ENCODE measurements around the gene CHI3L2.

The CHI3L2 gene, protein sequence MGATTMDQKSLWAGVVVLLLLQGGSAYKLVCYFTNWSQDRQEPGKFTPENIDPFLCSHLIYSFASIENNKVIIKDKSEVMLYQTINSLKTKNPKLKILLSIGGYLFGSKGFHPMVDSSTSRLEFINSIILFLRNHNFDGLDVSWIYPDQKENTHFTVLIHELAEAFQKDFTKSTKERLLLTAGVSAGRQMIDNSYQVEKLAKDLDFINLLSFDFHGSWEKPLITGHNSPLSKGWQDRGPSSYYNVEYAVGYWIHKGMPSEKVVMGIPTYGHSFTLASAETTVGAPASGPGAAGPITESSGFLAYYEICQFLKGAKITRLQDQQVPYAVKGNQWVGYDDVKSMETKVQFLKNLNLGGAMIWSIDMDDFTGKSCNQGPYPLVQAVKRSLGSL

DNA sequence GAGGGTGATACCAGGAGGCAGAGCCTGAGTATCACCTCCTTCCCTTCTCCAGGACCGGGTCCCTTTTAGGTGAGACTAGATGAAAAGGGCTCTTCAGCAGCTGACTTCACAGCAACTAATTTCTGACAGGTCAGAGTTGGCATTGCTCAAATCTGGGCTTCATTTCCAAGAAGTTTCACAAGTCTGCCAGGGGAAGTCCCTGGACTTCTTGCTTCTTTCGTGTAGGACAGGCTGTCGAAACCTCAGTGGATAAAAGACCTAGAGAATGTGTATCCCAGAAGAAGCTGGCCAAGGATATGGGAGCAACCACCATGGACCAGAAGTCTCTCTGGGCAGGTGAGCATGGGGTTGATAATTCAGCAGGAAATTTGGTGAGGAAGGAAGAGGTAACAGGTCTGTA, at the start of gene CHI3L2:
CHI3L2 (plus strand) TSS at position 280 of the 400 bp plus-strand sequence; CDS start at position 297, 17 bp downstream.
- DNase-seq = no peak

DNA sequence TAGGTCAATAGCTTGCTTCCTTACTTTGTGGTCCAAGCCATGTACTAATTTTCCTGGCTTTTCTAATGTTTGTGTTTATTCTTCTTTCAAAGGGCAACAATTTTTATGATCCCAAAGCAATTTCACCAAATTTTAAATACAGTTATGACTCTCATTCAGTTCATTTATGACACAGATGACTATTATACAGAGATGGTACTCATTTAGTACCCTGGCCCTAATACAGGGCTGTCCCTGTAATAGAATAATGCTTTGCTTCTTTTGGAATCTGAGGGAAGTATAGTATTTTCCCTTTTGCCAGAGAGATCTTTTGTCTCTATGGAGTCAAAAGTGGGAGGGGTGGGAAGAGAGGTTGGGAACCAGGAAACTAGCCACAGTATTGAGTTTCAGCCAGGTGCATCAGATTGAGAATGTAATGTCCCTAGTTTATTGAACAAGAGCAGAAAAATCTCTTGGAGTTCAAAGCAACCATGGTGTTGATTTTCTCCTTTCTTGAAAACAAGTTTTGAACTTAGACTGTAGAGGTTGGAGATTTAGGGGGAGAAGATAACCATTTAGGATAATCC, 47.5 kb upstream of the CHI3L2 start:
- DNase-seq = no peak

DNA sequence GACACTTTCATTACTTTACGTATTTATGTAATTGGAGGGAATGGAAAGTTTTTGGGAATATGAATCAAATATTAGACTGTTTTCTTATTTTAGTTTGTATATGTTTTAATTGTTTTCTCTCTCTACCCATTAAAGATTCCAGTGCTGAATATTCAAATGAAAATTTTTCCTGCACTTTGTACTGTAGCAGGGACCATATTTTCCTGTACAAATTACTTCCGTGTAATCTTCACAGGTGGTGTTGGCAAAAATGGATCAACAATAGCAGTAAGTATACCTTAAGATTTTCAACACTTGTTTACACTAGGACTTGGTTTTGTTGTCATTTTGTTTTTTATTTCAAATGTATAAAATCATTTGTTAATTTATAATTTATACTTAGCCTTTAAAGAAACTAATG, 45.5 kb upstream of the CHI3L2 start:
- DNase-seq = no peak

DNA sequence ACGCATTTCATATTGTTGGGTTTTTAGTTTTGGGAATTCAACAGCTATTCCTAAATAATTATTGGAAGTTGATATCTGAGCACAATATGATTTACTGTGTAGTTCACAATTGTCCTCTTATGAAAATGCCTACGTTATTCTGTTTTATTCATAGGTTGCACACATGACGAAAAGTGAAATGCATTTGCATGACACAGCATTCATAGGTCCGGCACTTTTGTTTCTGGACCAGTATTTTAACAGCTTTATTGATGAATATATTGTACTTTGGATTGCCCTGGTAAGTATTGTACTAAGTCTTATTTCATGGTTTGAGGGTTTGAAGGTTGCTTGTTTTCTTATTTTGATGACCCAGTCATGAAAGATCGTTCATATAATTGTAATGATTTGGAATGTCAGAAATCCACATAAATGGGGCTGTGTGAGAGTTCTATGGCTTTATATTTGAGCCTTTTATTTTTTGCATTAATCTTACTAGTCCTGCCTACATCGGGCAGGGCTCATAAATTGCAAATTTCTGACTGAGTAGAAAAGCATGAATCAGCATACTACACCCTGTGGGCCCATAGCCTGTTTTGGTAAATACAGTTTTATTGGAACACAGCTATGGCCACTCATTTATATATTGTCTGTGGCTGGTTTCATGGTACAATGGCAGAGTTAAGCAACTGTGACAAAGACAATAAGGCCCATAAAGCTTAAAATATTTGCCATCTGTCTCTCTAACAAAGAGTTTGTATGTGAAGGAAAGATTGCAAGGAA, 44.0 kb upstream of the CHI3L2 start:
- DNase-seq = no peak

DNA sequence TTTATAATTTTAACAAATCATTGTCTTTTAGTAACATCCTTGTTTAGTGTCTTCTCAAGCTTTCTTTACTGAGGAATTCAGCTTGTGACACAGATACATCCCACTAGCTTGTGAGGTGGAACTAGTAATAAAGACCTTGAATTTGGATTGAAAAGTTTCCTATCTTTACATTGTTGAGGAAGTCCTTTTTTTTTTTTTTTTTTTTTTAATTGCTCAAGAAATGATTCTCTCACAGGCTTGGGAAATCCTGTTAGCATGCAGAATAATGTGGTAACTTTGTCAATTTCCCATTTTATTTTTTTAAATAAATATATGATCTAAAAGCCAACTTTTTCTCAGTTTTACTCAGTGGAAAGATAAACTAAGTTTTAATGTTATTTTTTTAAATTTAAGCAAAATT, 42.9 kb upstream of the CHI3L2 start:
- DNase-seq = no peak

DNA sequence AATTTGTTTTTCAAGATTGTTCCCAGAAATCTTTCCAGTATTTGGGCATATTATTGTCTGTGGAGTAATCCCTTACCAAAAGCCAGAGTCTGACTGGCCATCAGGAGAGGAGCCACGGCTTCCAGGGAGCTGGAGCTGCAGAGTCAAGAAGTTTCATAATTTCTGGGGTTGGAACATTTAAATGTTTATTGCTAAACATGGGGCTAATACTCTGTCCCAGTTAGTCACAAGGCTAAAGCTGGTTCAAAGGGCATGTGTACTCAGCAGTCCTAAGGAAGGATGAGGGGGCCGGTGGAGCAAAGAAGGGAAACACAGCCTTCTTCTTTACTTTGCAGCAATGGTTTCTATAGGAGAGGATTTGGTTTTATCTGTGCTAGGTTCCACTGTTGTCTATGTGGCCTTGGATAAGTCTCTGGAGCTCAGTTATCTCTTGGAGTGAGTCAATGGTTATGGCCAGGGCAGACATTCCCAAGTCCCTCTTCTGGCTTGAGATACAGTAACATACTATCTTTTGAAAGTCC, 36.5 kb upstream of the CHI3L2 start:
- no peak for DNase-seq

DNA sequence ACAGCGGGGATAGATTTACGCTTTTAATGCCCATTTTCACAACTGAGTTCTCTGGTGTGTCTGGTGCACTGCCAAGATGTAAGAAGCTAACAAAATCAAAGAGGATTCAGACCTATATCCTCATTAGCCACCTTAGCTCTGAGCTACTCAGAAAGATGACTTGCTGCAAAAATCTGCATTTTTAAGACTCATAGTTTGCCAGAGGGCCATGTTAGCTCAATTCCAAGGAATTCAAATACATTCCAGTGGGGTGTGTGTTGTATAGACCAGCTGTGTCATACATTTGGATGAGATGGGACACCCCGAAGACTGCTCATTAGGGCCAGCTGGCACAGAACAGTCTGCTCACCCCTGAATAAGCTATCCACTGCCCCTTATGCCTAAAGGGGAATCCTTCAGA, 36.0 kb upstream of the CHI3L2 start:
- no peak for DNase-seq

DNA sequence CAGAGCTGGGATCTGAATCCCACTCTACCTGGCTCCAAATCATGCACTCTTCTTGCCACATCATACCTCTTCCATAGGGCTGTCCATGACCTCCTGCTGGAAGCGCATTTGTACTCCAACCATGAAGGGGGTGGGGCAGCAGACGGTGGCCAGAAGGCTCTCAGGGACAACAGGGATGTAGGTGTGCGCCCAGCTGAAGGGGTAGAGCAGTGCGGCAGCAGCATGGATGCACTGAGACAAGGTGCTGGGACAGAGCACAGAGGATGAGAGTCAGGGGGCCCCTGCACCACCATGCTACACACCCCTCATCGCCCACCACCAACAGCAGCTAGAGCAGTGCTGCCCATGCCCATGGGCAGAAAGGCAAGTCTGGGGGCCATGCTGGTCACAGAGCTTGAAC, 35.4 kb upstream of the CHI3L2 start:
- no peak for DNase-seq

DNA sequence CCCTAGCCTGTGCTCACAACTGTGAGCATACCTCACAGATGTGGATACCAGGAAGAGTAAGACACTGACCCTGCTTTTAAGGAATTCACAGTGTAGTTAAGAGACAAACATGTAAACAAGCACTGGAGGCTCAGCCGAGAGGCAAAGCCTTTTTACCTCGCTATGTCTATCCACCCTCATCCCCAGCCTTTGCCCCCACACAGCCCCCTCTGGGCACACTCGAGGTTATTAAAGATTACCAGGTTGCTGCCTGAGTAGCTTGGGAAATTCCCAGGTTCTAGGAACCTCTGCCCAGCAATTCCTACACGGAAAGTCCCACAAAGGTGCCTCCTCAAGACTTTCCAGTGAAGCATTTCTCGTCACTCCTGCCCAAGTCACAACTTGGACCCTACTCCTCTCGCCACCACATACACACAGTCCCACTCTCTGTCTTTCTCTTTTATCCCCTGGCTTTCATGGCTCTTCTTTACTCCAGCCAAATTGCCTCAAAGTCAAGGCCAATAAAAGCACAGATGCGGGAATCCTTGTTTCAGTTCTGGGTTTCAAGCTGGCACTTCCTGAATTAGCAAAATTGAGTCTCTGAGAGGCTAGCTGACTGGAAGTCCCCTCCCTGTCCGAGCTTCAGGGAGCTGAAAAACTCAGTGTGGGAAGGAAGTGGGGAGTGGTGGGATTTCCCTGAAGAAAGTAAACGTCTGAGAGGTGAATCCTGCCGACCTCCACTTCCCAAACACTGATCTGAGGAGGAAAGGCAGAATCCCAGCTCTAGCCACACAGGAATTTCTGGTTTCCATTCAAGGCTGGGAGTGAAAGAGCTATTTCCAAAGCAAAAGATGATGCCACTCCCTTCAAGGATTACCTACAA, 34.6 kb upstream of the CHI3L2 start:
- DNase-seq = peak; percentile 55

DNA sequence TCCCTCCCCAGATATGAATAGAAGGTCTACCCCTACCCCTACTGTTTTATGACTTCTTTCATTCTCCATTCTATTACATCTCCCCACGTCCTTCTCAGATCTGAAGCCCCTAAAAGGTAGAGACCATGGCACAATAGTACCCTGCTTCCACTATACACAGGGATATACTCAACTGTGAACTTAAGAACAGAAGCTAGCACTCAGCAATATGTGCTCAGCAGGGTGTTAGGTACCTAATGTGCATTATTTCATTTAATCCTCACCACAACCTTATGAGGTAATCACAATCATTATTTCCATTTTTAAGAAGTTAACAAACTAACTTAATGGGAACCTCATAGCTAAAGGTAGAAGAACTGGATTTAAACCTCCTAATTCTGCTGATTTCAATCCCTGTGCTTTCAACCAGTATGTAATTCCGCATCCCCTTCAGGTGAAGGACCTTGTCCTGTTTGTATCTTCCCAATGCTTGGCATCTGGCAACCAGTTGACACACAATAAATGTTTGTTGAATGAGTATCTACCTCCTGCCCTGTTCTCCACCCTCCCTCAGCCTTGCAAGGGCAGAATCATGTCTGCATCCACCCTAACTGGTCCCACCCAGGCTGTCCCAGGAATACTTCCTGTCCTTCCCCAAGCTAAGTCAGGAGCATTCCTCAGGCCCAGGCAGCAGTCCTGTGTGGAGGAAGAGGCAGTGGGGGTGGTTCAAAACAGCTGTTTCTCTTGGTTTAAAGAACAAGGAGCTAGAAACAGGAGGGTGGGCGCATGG, 33.6 kb upstream of the CHI3L2 start:
- no peak for DNase-seq

DNA sequence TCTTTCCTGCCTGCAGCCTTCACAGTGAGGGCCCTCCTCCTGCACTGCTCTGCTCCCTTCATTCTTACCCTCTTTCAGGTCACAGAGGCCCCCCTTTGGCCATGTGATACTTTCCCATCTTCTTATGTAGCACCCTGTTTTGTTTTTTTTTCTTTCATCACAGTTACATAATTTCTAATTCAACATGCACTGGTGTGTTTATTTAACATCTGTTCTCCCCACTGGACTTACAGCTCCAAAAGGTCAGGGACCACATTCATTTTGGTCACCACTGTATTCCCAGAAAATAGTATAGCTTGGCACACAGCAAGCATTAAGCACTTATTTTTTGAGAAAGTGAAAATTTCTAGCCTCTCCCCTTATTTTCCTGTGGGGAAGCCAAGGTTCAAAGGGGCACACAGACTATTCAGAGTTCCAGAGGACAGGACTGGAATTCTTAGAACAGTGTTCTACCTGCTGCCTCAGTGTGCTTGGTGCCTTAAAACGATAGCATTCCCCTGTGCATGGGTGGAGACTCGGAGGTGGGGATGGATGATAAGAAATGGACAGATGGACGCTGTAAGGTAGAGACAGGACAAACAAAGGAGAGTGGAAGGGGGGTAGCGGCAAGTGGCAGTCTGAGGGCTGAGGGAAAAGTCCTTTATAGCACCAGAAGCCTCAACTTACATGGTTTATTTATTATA, 32.4 kb upstream of the CHI3L2 start:
- DNase-seq = no peak

DNA sequence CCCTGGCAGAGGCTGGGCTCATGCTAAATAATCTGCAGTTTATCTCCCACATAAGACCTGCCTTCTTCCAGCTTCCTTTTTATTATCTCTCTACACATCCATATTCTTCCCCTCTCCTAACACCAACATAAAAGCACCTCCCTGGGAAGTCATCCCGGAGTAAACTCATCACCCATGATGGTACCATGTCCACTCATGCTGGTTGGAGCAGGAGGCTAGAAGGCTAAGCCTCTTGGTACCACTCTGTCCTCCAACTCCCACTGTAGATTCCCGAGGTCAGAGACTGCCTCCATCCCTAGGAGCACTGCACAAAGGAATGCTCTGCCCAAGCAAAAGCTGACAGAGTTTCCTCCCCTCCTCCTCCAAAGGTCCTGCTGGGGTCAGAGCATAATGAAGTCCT, 31.3 kb upstream of the CHI3L2 start:
- no peak for DNase-seq

DNA sequence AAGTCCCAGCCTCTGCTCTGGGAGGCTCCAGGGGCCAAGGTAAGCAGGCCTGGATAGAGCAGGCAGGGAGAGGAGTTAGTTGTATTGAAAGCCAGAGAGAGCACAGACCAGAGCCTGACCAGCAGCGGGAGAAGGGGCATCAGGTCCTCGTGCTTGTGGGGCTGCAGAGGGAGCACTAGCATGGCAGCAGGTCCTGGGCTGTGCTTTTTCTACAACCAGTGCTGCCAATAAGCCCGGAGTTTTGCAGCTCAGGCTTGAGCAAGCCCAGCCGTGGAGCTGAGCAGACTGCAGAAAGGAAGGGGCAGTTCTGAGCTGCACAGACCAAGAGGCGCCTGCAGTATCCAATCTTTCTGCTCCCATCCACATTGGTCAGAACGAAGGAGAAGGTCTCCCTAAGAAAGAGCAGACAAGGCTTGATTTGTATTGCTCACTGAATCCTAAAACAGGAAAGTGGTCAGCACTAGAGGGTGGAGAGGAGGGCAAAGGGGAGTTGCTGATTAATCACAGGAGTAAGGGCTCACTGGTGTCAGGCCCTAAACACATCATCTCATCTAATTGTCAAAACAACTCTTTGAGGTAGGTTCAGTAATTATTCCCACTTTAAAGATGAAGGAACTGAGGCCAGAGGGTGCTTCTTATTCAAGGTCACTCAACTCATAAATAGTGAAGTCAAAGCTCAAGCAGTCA, 29.8 kb upstream of the CHI3L2 start:
- peak; percentile 80 for DNase-seq

DNA sequence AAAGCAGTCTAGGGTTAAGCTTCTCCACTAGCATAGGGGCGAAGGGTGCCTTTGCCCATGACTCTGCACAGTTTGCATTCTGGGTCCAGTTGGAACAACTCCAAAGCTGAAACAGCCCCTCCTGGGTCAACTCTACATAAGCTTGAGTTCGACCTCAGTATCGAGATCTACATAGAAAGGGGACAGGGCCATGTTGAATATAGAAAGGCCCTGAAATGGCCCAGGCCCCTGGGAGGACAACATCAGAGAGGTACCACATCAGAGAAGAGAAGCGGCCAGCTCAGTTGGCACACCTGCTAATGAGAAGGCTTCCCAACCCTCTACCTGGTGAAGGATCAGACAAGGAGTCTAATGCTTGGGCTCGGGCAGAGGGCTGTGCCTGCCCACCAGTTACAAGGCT, 28.7 kb upstream of the CHI3L2 start:
- DNase-seq = no peak

DNA sequence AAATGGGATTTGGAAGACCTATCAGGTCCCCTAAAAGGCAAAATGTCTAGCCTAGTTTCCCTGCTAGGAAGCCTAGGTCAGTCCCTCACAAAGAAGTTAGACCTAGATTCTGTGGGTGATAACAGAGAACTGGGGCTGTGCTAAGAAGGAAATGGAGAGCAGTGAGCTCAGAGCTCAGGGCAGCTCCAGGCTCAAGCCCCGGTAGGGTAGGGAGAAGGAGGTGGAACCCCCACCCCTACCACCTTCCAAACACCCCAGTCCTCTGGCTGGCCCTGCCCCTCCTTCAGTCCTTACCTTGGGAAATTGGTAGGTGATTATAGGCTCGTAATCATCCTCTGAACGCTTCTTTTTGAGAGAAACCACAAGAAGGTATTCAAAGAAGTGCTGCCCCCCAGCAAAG, 28.2 kb upstream of the CHI3L2 start:
- peak; percentile 63 for DNase-seq

DNA sequence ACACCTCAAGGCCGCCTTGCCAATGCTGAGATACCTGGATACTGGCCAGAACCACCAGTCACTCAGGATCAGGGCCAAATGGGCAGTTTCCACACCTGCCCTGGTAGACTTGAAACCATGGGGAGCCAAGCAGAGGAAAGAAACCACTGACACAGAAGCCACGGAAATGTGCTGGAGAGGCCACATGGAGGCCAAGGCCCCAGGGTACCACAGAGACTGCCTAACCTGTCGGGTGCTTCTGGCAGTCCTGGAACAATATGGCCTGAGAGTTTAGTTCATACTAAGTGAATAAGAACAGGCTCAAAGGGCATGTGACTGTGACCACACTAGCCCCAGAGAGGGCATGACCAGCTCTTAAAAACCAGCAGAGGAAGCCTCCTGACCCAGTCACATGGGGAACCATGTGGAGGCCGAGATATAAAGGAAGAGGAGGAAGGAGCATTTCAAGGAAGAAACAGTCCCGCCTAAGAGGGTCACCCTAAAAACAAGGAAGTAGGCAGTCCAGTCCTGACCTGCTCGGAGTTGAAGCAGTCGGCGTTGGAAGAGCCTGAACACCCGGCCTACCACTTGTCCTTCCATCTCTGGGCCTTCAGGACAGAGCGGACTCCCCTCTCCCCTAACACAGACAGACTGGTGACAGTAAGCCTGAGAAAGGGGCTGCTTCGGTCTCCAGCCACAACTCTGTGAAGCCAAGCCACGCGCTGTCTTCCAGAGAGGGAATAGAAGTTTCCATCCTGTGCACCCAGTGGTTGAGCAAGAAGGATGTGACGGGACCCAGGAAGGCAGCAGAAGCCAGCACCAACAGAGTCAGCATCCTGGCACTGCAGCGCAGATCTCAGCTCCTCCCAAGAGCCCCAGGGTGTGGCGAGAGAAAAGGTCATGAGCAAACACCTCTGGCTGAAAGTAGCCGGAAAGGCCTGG, 27.4 kb upstream of the CHI3L2 start, which contains the start of gene DENND2D:
DENND2D (minus strand) TSS at position 766 of the 921 bp plus-strand sequence; CDS start at position 579, 187 bp downstream.
- DNase-seq = peak; percentile 89

DNA sequence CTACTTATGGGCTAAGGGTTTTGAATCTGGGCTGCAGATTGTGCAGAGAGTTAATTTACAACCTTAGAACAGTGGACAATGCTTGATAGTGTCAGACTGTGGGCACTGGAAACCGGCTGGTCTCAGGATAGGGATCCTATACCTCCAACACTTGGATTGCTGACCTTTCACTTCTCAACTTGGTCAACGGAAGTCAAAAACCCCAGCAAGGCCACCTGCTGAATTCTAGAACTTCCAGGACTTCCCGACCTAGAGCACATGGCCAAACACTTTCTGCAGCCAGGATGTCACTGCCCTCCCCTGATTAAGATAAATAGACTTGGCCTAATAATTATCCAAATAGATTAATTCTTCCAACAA, 26.7 kb upstream of the CHI3L2 start:
- DNase-seq = no peak

DNA sequence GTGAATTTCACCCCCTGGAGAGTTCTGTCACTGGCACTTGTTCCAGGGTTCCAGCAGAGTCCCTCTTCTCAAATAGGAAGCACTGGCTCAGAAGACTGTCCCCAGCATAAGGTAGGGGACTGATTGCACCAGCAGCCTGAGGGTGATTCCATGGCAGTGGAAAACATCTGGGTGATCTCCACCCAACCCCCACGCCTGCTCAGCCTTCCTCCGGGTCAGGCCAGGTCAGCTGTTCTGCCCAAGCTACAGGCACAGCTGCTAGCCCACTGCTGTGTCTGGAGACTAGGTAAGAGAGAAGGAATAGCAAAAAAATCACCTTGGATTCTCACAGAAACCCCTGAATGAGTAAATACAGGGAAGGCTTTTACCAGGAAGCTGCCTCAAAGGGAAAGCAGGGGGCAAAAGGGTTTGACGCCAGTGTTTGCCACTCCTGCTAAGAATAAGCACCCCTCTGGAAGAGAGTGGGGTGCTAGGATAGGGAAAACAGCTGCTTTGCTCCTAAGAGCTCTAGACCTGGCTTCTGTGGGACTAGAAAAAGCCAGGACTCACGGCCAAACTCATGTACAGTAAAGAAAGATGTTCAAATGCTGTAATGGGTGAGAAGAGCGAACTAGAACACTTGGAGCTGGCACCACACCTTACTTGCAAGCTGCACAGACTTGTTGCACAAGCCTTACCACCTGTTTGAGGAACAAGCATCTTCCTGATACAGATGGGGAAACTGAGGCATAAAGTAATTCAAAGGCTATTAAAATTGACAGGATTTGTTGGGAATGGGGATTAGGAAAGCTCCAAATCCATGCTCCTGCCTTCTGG, 26.0 kb upstream of the CHI3L2 start:
- no peak for DNase-seq

DNA sequence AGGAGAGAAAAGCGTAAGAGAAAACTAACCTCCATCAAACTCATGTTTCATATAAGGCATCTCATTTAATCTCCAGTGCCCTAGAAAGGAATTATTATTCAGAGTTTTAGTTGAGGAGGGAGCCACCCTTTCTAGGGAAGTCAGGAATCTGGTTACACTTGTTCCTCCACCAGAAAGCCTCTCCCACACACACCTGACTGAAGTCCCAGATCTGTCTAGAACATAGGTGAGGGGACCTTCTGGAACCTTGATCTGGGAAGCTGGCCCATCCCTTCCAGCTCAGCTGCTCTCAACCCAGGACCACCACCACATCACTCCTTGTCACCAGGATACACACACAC, 25.2 kb upstream of the CHI3L2 start:
- no peak for DNase-seq
